GM18505 (cell line): ENCODE measurements around the gene TRERF1.
"Not testable (repeated sequence)": the region's sequence is repeated elsewhere in the genome, so short reads cannot be mapped to it uniquely, and the experiment has no call there.

Experiments used
- ATAC-seq: cut with Tn5 transposase; IDR thresholded peaks from one replicate; pipeline ENCODE4 v1.9.1; 2021; ENCODE audit not compliant: unreplicated experiment
- POLR2A ChIP-seq: IDR thresholded peaks from 4 replicates; pipeline ENCODE4 v1.6.1; 2011; ENCODE audit warnings: borderline replicate concordance; ENCODE audit not compliant: insufficient read depth, insufficient read length; ENCODE audit errors: extremely low read depth

TRERF1 gene

GRCh38 chr6:42204768-42205282 is 246.9 kb downstream of the TRERF1 start:
- ATAC-seq: no peak

GRCh38 chr6:42203183-42203582 is 248.5 kb downstream of the TRERF1 start:
- no peak for TF ChIP-seq POLR2A
- no peak for ATAC-seq

More at GRCh38 chr6:42204768-42205282, 246.9 kb downstream of the TRERF1 start:
- TF ChIP-seq POLR2A: no peak

DNA sequence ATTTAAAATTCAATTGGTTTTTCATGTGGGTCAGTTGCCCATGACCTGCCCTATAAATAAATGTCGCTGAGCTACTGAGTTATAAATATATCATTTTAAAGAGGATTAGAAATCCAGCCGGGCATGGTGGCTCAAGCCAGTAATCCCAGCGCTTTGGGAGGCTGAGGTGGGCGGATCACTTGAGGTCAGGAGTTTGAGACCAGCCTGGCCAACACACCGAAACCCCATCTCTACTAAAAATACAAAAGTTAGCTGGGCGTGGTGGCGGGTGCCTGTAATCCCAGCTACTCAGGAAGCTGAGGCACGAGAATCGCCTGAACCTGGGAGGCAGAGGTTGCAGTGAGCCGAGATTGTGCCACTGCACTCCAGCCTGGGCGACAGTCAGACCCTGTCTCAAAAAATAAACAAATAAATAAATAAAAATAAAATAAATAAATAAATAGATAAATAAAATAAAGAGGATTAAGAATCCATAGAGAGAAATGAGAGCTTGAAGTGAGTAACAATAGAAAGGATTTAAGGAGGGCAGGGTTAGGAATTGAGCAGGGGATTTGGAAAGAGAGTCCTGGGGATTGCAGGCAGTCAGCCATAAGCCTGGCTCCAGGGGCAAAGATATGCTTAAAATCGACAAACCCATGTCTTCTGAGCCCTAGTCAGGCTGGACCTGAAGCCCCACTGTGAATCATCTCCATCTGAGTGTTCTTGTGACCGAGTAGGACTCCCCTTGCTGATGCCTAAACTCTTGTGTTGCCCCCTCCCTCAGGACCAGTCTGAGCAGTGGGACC is 249.4 kb downstream of the TRERF1 start:
- not testable (repeated sequence) for ATAC-seq

DNA sequence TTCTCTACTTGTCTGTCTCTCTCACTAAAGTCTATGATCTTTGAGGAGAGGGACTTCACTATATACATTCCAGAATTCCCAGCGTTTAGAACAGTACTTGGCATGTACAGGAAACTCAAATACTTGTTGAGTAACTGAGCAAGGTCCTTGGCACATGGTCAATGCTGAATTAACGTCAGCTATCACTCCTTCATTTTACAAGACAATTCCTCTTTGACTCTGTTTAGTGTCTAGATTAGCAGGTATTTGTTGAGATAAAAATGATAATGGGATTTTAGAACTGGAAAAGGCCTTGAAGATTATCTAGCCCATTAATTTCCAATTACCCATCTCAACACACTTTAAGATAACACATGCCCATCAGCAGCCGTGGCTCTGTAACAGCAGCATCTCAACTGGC is 250.3 kb downstream of the TRERF1 start:
- no peak for TF ChIP-seq POLR2A
- no peak for ATAC-seq

DNA sequence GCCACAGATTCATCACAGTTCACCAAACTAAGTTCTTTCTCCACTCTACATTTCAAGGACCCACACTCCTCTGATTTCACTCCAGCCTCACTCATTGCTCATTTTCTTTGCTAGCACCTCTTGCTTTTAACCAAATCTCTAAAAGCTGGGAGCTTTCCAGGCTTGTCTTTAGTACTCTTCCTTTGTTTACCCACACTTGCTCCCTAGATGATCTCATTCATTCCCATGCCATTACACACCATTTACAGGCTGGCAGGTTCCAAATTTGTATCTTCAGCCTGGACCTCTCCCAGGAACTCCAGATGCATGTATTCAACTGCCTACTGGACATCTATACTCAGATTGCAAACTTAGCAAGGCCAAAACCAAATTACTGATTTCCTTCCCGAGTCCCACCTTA is 251.7 kb downstream of the TRERF1 start:
- no peak for ATAC-seq
- no peak for TF ChIP-seq POLR2A

DNA sequence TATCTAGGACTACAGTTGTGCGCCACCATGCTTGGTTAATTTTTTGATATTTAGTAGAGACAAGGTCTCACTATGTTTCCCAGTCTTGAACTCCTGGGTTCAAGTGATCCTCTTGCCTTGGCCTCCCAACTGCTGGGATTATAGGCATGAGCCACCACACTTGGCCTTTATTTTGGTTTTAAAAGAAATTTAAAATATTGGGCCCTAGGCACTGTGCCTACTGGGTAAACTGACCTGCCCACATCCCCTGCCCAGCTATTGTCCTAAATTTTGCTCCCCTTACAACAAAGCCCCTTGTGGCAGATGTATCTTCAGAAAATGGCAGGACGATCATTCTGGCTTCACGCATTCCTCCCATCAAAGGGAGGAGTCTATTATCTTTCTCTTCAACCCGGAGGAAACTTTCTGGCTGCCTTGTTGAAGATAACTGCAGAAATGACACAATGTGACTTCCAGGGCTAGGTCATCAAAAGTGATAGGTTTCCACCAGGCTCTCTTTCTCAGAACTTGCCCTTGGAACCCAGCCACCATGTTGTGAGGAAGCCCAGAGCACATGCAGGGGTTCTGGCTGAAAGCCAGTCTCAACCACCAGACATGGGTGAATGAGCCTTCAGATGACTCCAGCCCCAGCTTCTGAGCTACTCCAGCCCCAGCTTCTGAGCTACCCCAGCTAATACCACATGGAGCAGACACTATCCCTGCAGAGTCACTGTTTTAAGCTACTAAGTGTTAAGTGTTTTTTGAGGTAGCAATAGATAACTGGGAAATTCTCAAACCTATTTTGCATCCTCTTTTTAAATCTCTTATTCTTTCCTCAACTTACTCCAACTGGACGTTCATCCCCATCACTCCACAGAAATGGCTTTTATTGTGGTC is 252.4 kb downstream of the TRERF1 start:
- no peak for TF ChIP-seq POLR2A
- ATAC-seq: no peak

GRCh38 chr6:42197555-42198362 is 254.0 kb downstream of the TRERF1 start:
- ATAC-seq: no peak
- TF ChIP-seq POLR2A: no peak

DNA sequence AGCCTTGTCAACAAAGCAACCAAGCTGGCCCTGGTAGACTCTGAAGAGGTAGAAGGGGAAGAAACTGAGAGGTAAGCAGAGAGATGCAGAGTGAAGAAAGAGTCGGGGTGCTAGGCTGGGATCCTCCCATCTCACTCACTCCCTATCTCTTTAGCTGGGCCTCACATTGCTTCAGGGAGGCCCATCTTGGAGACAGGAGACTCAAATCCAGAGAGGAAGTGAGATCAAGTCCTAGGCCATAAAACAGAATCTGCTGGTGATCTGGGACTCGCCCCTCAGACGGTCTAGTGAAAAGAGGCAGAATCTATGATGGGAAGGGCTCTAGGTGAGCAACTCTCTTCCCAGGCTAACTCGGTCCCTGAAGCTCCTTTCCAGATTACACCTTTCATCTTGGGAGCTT is 256.3 kb downstream of the TRERF1 start:
- ATAC-seq: no peak
- no peak for TF ChIP-seq POLR2A

GRCh38 chr6:42194056-42194455 is 257.7 kb downstream of the TRERF1 start:
- no peak for TF ChIP-seq POLR2A
- ATAC-seq: no peak

- no peak for ATAC-seq
- TF ChIP-seq POLR2A: no peak
Measured at GRCh38 chr6:42193491-42193894, 258.2 kb downstream of the TRERF1 start.

DNA sequence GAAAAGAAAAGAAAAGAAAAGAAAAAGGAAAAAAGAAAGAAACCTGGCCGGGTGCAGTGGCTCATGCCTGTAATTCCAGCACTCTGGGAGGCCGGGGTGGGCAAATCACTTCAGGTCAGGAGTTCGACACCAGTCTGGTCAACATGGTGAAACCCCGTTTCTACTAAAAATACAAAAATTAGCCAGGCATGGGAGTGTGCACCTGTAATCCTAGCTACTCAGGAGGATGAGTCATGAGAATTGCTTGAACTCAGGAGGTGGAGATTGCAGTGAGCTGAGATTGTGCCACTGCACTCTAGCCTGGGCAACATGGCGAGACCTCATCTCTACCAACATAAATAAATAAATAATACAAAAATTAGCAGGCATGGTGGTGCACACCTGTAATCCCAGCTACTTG is 259.3 kb downstream of the TRERF1 start:
- ATAC-seq: not testable (repeated sequence)

DNA sequence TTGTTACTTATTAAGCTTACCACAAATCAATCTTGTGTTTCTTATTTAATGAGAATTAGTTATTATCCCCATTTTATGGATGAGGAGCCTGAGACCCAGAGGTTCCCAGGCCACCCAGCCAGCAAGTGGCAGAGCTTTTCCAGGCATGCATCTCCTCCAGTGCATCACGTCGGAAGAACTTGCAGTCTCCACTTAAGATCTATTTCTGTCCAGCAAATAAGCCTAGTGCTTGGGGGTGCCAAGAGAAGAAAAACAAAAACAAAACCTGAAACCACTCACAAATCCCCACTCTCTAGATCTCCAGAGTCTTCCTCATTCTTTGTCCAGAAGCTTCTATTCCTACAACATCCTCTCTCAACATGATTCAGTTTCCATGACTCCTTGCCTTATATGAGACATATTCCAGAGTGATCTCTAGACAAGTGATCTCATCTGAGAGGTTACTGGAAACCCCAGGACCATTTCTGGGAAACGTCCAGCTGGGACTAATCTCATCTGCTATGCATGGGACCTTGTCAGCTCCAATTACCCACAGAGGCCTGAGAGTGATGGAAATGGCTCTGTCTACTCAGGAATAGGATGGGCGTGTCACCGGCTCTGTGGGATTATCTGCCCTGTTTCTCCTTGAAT is 261.1 kb downstream of the TRERF1 start:
- no peak for ATAC-seq
- no peak for TF ChIP-seq POLR2A

DNA sequence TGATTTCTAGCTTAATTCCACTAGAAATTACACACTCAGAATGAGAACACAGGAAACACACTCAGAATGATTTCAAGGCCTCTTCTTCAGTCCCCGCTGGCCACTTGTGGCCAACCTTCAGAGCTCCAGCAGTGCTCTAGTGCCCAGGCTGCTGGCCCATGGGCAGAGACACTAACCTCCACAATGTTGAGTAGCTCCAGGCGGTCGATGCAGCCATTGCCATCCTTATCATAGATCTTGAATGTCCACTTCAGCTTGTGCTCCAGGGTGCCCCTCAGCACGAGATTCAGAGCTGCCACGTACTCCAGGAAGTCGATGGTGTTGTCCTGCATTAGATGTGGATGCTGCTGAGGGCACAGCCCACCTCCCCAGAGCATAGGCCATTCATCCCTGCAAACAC is 263.3 kb downstream of the TRERF1 start:
- TF ChIP-seq POLR2A: no peak
- no peak for ATAC-seq
